AG04450 (cell line): ENCODE measurements around the gene NFKBIE. TPM values are rescaled to one million over a fixed set of nuclear protein-coding genes. Genes with fewer than 3 reads are reported as not detected.

Experiments
- CTCF ChIA-PET: fragments of 300-600, 350-600 bp; formaldehyde crosslinking; extraction: SDS; loops from one replicate; lab custom pipeline; 2022; ENCODE audit warnings: antibody characterized with exemption, inconsistent platforms; lab: Charles Lee
- POLR2A ChIA-PET: fragments of 350-600 bp; formaldehyde crosslinking; extraction: SDS; loops from one replicate; lab custom pipeline; 2021; ENCODE audit warnings: antibody characterized with exemption, inconsistent platforms; lab: Yijun Ruan, JAX
- DNase-seq: peaks from one replicate; pipeline ENCODE4 v3.0.0-alpha.2; 2011; ENCODE audit warnings: low read depth, low spot score
- H3K27ac ChIP-seq: one replicate; pipeline ENCODE4 v1.5.1; 2012; ENCODE audit warnings: low read depth, low read length, control low read depth
- H3K27me3 ChIP-seq: one replicate; pipeline ENCODE4 v1.6.0; 2012; ENCODE audit warnings: low read length; ENCODE audit not compliant: control insufficient read depth, insufficient read depth
- H3K4me3 ChIP-seq: 2 replicates; pipeline ENCODE4 v1.5.1; 2011; ENCODE audit warnings: mild to moderate bottlenecking, low read depth, low read length, control low read depth
- H3K9me3 ChIP-seq: 2 replicates; pipeline ENCODE4 v1.5.1; 2012; ENCODE audit warnings: low read length; ENCODE audit not compliant: control insufficient read depth, insufficient read depth
- CTCF ChIP-seq: IDR thresholded peaks from 2 replicates; pipeline ENCODE4 v1.5.1; 2011; ENCODE audit warnings: low read depth, low read length, control low read depth, inconsistent platforms
- polyA plus RNA-seq: library from polyadenylated mRNA; depleted of rRNA; stranded (reverse); fragments of >200 nt; gene quantifications from 2 replicates; pipeline ENCODE4 v1.2.3, GENCODE V29; 2011

Gene NFKBIE
- polyA plus RNA-seq, 1 experiment, result 13.7 TPM

- Histone ChIP-seq H3K27ac (no peak overlapping the region), H3K4me3 (no peak overlapping the region), H3K9me3 (no peaks in the 10 kb centered on the region; the same call in 1 of the 2 replicates), H3K27me3 (no peaks in the 10 kb centered on the region)
- TF ChIP-seq CTCF, result no peak
- ChIA-PET POLR2A (interaction anchor here (3.6 kb wide), 1 partner anchor 7 kb away, joined by 107 read pairs; the partner anchor contains the start of gene HSP90AB1), CTCF (interaction anchor here (0.5 to 1.5 kb wide), 6 partner anchors 12 to 82 kb away, joined by 3 to 8 read pairs (median 3); no protein-coding TSS in a partner anchor)
- DNase-seq, result no peak
Measured at GRCh38 chr6:44254191-44255104, 10.9 kb downstream of the NFKBIE start.

DNA sequence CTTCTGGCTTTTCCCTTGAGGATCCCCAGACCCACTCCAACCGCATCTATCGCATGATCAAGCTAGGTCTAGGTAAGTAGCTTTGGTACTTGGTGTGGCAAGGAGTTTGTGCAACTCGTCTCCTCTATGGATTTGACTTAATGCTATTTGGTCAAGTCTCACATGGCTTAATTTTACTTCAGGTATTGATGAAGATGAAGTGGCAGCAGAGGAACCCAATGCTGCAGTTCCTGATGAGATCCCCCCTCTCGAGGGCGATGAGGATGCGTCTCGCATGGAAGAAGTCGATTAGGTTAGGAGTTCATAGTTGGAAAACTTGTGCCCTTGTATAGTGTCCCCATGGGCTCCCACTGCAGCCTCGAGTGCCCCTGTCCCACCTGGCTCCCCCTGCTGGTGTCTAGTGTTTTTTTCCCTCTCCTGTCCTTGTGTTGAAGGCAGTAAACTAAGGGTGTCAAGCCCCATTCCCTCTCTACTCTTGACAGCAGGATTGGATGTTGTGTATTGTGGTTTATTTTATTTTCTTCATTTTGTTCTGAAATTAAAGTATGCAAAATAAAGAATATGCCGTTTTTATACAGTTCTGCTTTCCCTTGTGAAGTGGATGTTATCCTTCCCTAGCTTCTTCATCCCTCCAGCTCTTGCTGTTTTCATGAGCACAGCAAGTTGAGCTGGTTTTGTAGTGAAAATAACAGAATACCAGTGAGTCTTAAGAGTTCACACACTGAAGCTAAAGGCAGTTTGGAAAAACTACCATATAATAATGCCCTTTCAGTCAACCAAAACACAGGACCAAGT is 11.8 kb downstream of the NFKBIE start:
- H3K9me3 ChIP-seq, result no peaks in the 10 kb centered on the region; the same call in 1 of the 2 replicates
- no peak for DNase-seq
- H3K4me3 ChIP-seq, result no peak overlapping the region
- H3K27me3 ChIP-seq, result no peaks in the 10 kb centered on the region
- ChIA-PET CTCF (interaction anchor here (0.5 to 1.5 kb wide), 4 partner anchors 15 to 81 kb away, joined by 3 to 8 read pairs (median 4); no protein-coding TSS in a partner anchor), POLR2A (no interaction called here)
- peak; percentile 54 for TF ChIP-seq CTCF
- H3K27ac ChIP-seq, result no peak overlapping the region

GRCh38 chr6:44251576-44252524 is 13.5 kb downstream of the NFKBIE start:
- Histone ChIP-seq H3K27ac (no peak overlapping the region), H3K4me3 (no peak overlapping the region), H3K9me3 (no peaks in the 10 kb centered on the region; the same call in 1 of the 2 replicates), H3K27me3 (no peaks in the 10 kb centered on the region)
- CTCF ChIA-PET, result interaction anchor here (0.6 to 1.3 kb wide), 5 partner anchors 12 to 50 kb away, joined by 3 to 4 read pairs (median 4); no protein-coding TSS in a partner anchor
- POLR2A ChIA-PET, result interaction anchor here (0.7 kb wide), 1 partner anchor 8 kb away, joined by 4 read pairs; no protein-coding TSS in a partner anchor
- TF ChIP-seq CTCF, result no peak
- DNase-seq, result no peak

DNA sequence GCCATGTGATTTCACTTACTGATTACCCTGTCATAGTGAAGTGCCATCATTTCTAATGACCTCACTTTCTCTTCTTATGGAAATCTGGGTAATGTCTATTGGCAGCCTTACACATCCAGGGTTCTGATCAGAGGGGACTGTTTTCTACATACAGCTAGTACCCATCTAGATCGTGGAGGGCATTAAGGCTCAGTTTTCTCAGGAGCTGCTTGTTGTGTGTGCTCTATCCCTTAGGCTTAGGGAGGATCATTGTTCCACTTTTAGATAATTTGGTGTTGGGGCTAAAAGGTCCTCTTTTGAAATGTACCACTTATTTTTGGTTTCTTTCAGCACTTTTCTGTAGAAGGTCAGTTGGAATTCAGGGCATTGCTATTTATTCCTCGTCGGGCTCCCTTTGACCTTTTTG is 14.6 kb downstream of the NFKBIE start:
- Histone ChIP-seq H3K27ac (no peak overlapping the region), H3K27me3 (no peaks in the 10 kb centered on the region), H3K9me3 (no peaks in the 10 kb centered on the region; the same call in 1 of the 2 replicates), H3K4me3 (no peak overlapping the region)
- ChIA-PET CTCF (interaction anchor here (1.3 kb wide), 1 partner anchor 16 kb away, joined by 4 read pairs; no protein-coding TSS in a partner anchor), POLR2A (interaction anchor here (0.7 kb wide), 1 partner anchor 29 kb away, joined by 4 read pairs; no protein-coding TSS in a partner anchor)
- TF ChIP-seq CTCF, result no peak
- DNase-seq, result no peak
